GM18511 (cell line): ENCODE results near the gene KLRK1.
"Not testable (repeated sequence)": the region's sequence is repeated elsewhere in the genome, so short reads cannot be mapped to it uniquely, and the experiment has no call there.

Experiments used
- ATAC-seq: cut with Tn5 transposase; IDR thresholded peaks from one replicate; pipeline ENCODE4 v1.9.1; 2021; ENCODE audit warnings: mild to moderate bottlenecking, moderate library complexity; ENCODE audit not compliant: unreplicated experiment

The KLRK1 gene

DNA sequence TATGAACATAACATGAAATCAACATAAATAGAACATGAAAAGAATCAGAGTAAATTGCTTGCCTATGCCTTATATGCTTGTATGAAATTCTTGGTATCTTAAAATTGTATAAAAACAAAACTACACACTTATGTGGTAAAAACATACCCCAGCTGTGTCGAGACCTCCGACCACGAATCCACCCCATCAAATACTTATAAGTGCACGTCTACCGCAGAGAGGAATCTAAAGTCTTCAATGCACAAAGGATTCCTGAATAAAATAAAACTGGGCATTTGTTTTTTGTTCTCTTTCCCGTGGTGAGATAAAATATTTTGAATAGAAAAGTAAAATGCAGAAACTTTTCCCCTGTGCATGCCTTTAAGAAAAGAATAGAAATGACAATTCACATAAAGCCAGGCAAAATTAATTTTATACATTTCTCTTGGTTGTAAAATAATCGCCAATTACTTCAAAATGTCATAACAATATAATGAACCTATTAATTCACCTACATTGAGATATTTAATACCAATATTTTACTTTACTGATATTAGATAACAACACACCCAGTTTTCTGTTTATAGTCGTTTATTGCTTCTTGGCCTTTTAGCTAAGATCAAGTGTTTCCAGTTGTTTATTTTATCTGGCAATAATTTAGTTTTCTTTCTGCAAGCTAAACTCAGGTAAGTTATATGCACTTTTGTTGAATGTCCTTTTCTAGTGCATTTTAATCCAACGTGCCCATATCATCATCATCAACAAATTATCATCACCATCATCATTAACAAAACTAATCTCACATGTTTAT is 1.0 kb downstream of the KLRK1 start:
- no peak for ATAC-seq

- not testable (repeated sequence) for ATAC-seq
Observed at GRCh38 chr12:10387498-10387897, 2.3 kb downstream of the KLRK1 start.

DNA sequence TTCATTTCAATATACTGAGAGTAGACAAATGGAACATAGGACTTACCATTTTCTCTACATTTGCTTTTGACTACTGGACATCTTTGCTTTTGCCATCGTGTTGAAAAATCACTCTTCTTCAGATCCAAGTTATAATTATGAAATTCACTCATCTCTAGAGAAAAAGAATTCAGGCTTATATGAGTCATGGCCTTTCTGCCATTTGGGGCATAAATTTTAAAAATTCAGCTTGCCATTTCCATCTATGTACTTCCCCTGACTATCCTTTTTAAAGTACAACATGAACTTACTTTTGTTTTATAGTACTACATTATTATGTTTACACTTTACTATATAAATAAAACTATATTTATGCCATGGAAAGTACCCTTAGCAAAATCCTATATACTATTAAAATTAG is 3.0 kb downstream of the KLRK1 start:
- no peak for ATAC-seq

GRCh38 chr12:10385166-10385613 is 4.7 kb downstream of the KLRK1 start:
- no peak for ATAC-seq

- no peak for ATAC-seq
Observed at GRCh38 chr12:10384191-10384590, 5.7 kb downstream of the KLRK1 start.

DNA sequence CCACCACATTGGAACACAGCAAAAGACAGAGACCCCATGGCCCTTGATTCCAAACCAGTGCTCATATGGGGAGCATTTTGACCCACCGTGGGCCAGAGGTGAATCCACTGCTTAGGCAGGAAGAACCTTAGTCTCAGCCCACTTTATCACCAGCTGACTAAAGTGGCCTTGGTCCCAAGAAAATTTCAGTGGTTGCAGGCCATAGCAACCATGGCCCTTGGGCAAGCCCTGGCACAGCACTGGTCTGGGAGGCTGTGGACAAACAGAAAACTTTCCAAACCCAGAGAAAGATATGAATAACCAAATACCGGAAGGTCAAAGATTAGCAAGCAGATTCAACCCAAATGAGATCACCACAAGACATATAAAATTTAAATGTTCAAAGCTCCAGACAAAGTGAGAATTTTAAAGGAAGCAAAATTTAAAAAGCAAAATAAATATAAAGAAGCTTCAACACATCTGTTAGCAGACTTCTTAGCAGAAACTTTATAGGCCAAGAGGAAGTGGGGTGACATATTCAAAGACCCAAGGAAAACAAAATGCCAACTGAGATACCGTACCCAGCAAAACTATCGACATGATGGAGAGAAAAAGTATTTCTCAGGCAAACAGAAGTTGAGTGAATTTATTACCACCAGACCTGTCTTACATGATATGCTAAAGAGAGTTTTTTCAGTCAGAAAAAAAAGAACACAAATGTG is 7.8 kb downstream of the KLRK1 start:
- ATAC-seq = no peak

- not testable (repeated sequence) for ATAC-seq
Observed at GRCh38 chr12:10378737-10379136, 11.1 kb downstream of the KLRK1 start.

DNA sequence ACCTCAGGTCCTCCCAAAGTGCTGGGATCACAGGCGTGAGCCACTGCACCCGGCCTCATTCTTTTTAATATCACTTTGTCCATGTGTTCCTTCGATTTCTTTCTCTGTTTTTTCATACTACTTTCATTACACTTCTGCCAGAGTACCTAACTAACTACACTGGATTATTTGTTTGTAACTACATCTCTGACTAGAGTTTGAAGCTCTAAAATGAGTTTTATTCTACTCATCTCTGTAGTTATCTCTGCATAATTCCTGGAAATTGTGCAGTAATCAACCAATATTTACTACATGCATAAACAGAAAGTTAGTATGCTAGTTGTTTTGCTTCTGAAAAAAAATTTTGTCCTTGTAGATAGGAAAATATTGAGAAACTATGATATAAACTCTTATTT is 15.2 kb downstream of the KLRK1 start:
- no peak for ATAC-seq

DNA sequence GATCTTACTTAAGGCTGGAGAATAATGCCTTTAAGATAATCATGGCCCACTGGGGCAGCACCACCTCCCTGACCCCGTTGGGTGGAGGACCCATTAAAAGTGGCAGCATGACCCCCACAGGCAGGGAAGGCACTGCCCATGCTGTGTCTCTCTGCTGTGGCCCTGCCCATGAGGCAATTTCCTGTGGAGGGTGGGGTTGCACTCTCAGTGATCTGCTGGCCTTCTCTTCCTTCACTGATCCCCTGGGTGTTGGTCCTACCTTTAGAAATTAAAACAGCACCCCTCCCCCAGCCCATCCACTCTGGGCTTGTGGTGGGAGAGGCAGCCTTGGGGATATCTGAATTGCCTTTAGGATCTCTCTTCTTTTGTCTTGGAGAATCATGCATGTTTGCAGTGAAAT is 17.3 kb downstream of the KLRK1 start:
- ATAC-seq = no peak

- ATAC-seq = not testable (repeated sequence)
Observed at GRCh38 chr12:10371893-10372535, 17.8 kb downstream of the KLRK1 start.

DNA sequence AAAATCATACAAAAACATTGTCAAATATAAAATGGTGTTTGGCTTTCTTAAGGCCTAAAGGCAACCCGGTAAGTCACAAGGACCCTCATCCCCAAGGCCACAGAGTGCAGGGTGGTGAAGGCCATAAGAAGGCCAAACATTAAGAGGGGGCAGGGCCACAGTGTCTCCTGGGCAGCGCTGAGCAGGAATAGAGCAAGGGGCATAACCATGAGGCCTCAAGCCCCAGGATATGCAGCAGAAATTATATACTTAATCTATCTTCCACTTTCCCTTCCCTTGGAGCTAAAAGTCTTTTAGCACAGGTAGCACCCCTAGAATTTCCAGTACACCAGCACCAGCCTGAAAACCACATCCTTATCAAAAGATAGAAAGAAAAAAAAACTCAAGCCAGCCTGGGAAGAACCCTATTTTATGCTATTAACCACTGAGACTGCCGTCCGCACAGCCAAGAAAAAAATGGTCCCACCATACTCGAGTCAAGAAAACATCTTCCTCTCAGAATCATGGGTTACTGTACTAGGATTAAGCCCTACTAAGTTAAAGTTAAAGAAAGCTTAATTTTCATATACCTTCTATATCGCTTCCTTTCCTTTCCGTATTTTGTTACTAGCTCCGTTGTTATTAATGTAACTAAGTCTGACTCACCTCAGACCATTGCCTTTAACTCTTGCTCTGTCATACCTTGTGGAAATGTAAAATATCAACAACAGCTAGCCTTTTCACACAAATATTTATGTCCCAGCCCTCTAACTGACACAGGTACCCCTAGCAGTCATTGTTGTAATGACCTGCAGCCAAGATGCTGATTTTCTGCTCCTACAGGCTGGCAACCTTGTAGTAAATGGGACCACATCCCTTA is 20.1 kb downstream of the KLRK1 start:
- no peak for ATAC-seq

GRCh38 chr12:10368206-10369171 is 21.4 kb downstream of the KLRK1 start:
- no peak for ATAC-seq

- not testable (repeated sequence) for ATAC-seq
Observed at GRCh38 chr12:10367714-10368113, 22.1 kb downstream of the KLRK1 start.

DNA sequence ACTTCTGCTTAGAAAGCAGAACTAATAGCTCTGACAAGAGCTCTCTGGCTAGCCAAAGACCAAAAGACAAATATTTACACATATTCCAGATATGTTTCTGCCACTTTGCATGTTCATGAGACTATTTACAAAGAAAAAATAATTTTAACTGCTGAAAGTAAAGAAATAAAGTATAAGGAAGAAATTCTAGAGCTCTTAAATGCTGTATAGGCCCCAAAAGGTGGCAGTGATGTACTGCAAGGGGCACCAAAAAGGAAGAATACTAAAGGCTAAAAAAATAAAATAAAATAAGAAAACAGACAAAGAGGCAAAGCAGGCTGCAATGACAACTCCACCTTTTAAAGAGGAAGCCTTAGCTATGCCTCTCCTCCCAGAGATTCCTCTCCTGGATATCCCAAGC is 23.0 kb downstream of the KLRK1 start:
- no peak for ATAC-seq

DNA sequence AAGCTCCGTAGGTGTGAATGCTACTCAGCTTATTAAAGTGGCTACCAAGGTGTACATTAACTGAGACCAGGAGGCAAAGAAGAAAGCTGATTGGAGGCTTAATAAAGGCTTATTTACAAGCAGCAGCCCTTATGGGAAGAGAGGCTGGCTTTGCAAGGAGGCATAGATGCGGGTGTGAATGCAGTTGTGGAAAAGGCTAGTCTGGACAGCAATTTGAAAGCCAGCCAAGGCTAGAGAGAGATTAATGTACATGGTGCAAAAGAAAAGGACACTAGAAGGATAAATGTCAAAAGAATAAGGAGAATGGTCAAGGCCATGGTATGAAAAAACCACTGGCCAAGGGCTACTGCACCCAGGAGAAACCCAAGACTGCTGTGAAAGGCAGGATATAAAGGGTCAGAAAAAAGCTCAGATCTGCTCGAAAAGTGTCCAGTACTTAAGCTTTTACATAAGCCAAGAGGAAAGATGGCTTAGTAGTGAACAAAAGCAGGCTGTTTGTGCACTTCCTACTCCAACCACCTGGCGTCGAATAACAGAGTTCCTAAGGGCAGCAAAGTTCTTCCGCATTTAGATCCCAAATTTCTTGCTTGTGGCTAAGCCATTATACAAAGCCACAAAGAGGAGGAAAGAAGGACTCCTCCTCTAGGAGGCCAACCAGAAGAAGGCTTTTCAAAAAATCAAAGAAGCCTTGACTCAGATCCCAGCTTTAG is 24.0 kb downstream of the KLRK1 start:
- ATAC-seq = no peak

DNA sequence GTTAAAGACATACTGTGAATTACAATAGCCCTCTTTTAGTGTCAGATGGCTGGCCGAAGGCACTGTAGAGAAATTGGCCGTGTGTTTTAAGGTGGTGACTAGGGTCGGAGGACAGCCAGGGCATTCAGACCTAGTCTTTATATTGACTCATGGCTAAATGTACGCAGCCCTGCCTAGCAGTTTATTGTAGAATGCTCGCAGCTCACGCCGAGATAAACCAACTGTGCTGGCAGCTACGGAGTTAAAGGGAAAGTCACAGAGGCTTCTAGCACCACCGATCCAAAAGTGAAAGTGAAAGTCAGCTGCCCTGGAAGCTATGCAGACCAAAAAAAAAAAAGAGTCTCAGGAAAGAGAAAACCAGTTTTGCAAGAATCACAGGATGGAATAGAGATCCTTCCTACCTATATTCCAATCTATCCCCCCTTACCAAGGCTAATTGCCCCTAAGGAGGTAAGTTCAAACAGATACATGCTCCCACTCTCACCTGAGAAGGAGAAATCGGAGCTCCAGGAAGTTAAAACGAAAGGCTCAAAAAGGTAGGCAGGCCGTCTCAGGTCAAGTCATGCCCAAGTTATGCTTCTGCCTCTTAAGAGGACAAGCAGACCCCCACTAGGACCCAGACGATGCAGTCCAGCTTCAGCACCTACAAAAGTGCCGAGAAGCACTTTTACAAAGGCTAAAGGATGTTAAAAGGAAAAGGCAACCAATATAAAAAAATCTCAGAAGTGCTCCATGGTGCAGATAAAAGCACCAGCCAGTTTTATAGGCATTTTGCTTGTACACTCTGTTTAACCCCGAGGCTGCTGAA is 24.8 kb downstream of the KLRK1 start:
- peak; percentile 69 for ATAC-seq

- ATAC-seq = peak; percentile 91
Observed at GRCh38 chr12:10363914-10364814, 25.7 kb downstream of the KLRK1 start.

DNA sequence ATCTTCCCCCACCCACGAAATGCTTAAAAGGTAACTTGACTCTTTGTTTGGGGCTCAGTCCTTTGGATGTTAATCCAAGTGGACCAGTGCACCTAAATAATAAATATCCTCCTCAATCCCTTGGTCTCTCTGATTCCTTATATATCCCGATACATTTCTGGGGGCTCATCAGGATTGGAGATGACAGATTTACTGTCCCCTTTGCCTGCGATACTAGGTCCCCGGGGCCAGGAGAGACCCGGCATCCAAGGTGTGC is 26.3 kb downstream of the KLRK1 start:
- no peak for ATAC-seq
